MG63 (cell line): ENCODE measurements around the gene ADAMTSL1. TPM values are rescaled to one million over a fixed set of nuclear protein-coding genes. Genes with fewer than 3 reads are reported as not detected.

Experiments used
- DNase-seq: peaks from one replicate; pipeline ENCODE4 v3.0.0-alpha.2; 2020
- H3K27me3 ChIP-seq: fragments of 250-450 bp; sonication (Bioruptor Pico); 2 replicates; pipeline ENCODE4 v1.5.1; 2020; ENCODE audit warnings: mild to moderate bottlenecking, moderate library complexity
- H3K36me3 ChIP-seq: fragments of 250-450 bp; sonication (Bioruptor Pico); 2 replicates; pipeline ENCODE4 v1.5.1; 2020; ENCODE audit warnings: mild to moderate bottlenecking, moderate library complexity
- H3K4me3 ChIP-seq: fragments of 250-450 bp; sonication (Bioruptor Pico); 2 replicates; pipeline ENCODE4 v1.5.1; 2020; ENCODE audit warnings: mild to moderate bottlenecking, moderate library complexity
- H3K9me3 ChIP-seq: fragments of 250-450 bp; sonication (Bioruptor Pico); 2 replicates; pipeline ENCODE4 v1.5.1; 2020; ENCODE audit warnings: mild to moderate bottlenecking, moderate library complexity
- total RNA-seq: library from RNA; depleted of rRNA; stranded (reverse); fragments of >200 nt; shearing (Covaris generic); gene quantifications from 2 replicates; pipeline ENCODE4 v1.2.3, GENCODE V29; 2014; ENCODE audit warnings: low replicate concordance

Gene ADAMTSL1
- total RNA-seq, 1 experiment from 2014 or later: 62.9 TPM

- Histone ChIP-seq H3K27me3 (no peaks in the 10 kb centered on the region), H3K4me3 (no peak overlapping the region), H3K9me3 (no peaks in the 10 kb centered on the region), H3K36me3 (peaks cover 42% of the 10 kb centered on the region)
- DNase-seq: no peak
Measured at GRCh38 chr9:18739127-18739526, 265.2 kb downstream of the ADAMTSL1 start.

GRCh38 chr9:18739641-18740318 lies 265.8 kb downstream of the ADAMTSL1 start:
- no peak for DNase-seq
- Histone ChIP-seq H3K4me3 (no peak overlapping the region), H3K9me3 (no peaks in the 10 kb centered on the region), H3K27me3 (no peaks in the 10 kb centered on the region), H3K36me3 (peaks cover 44% of the 10 kb centered on the region)

- H3K27me3 ChIP-seq: no peaks in the 10 kb centered on the region
- no peaks in the 10 kb centered on the region for H3K9me3 ChIP-seq
- peaks cover 47% of the 10 kb centered on the region for H3K36me3 ChIP-seq
- H3K4me3 ChIP-seq: no peak overlapping the region
- no peak for DNase-seq
Measured at GRCh38 chr9:18741359-18741758, 267.4 kb downstream of the ADAMTSL1 start.

- peaks cover 45% of the 10 kb centered on the region for H3K36me3 ChIP-seq
- H3K4me3 ChIP-seq: no peak overlapping the region
- no peak for DNase-seq
- no peaks in the 10 kb centered on the region for H3K27me3 ChIP-seq
- H3K9me3 ChIP-seq: no peaks in the 10 kb centered on the region
Measured at GRCh38 chr9:18741945-18742344, 268.0 kb downstream of the ADAMTSL1 start.

- Histone ChIP-seq H3K9me3 (no peaks in the 10 kb centered on the region), H3K27me3 (no peaks in the 10 kb centered on the region), H3K4me3 (no peak overlapping the region), H3K36me3 (peaks cover 46% of the 10 kb centered on the region)
- DNase-seq: no peak
Measured at GRCh38 chr9:18743421-18743820, 269.5 kb downstream of the ADAMTSL1 start.

- Histone ChIP-seq H3K4me3 (no peak overlapping the region), H3K9me3 (no peaks in the 10 kb centered on the region), H3K27me3 (no peaks in the 10 kb centered on the region), H3K36me3 (peaks cover 46% of the 10 kb centered on the region)
- no peak for DNase-seq
Measured at GRCh38 chr9:18743971-18744370, 270.0 kb downstream of the ADAMTSL1 start.

GRCh38 chr9:18745710-18746109 lies 271.8 kb downstream of the ADAMTSL1 start:
- Histone ChIP-seq H3K9me3 (no peaks in the 10 kb centered on the region), H3K27me3 (no peaks in the 10 kb centered on the region), H3K36me3 (peaks cover 47% of the 10 kb centered on the region), H3K4me3 (no peak overlapping the region)
- DNase-seq: no peak

GRCh38 chr9:18746631-18747030 lies 272.7 kb downstream of the ADAMTSL1 start:
- no peaks in the 10 kb centered on the region for H3K27me3 ChIP-seq
- H3K4me3 ChIP-seq: no peak overlapping the region
- peaks cover 53% of the 10 kb centered on the region for H3K36me3 ChIP-seq
- no peak for DNase-seq
- H3K9me3 ChIP-seq: no peaks in the 10 kb centered on the region

GRCh38 chr9:18747595-18747994 lies 273.6 kb downstream of the ADAMTSL1 start:
- Histone ChIP-seq H3K36me3 (peaks cover 54% of the 10 kb centered on the region), H3K4me3 (no peak overlapping the region), H3K9me3 (no peaks in the 10 kb centered on the region), H3K27me3 (no peaks in the 10 kb centered on the region)
- DNase-seq: peak; percentile 29

GRCh38 chr9:18748251-18748701 lies 274.3 kb downstream of the ADAMTSL1 start:
- no peaks in the 10 kb centered on the region for H3K9me3 ChIP-seq
- DNase-seq: peak; percentile 17

GRCh38 chr9:18749711-18750110 lies 275.8 kb downstream of the ADAMTSL1 start:
- H3K27me3 ChIP-seq: no peaks in the 10 kb centered on the region
- DNase-seq: no peak
- H3K9me3 ChIP-seq: no peaks in the 10 kb centered on the region
- H3K4me3 ChIP-seq: no peak overlapping the region
- H3K36me3 ChIP-seq: peaks cover 66% of the 10 kb centered on the region

More at GRCh38 chr9:18748251-18748701, 274.3 kb downstream of the ADAMTSL1 start:
- Histone ChIP-seq H3K27me3 (no peaks in the 10 kb centered on the region), H3K36me3 (peaks cover 61% of the 10 kb centered on the region), H3K4me3 (no peak overlapping the region)

GRCh38 chr9:18753904-18754303 lies 280.0 kb downstream of the ADAMTSL1 start:
- Histone ChIP-seq H3K36me3 (peaks cover 68% of the 10 kb centered on the region), H3K4me3 (no peak overlapping the region), H3K9me3 (no peaks in the 10 kb centered on the region), H3K27me3 (no peaks in the 10 kb centered on the region)
- no peak for DNase-seq

GRCh38 chr9:18754537-18754936 lies 280.6 kb downstream of the ADAMTSL1 start:
- Histone ChIP-seq H3K9me3 (no peaks in the 10 kb centered on the region), H3K27me3 (no peaks in the 10 kb centered on the region), H3K4me3 (no peak overlapping the region), H3K36me3 (peaks cover 68% of the 10 kb centered on the region)
- DNase-seq: no peak

GRCh38 chr9:18755263-18755662 lies 281.3 kb downstream of the ADAMTSL1 start:
- no peaks in the 10 kb centered on the region for H3K27me3 ChIP-seq
- DNase-seq: no peak
- peaks cover 69% of the 10 kb centered on the region for H3K36me3 ChIP-seq

GRCh38 chr9:18756712-18757125 lies 282.8 kb downstream of the ADAMTSL1 start:
- Histone ChIP-seq H3K36me3 (peaks cover 66% of the 10 kb centered on the region), H3K9me3 (no peaks in the 10 kb centered on the region), H3K27me3 (no peaks in the 10 kb centered on the region), H3K4me3 (no peak overlapping the region)
- DNase-seq: no peak

More at GRCh38 chr9:18755263-18755662, 281.3 kb downstream of the ADAMTSL1 start:
- H3K9me3 ChIP-seq: no peaks in the 10 kb centered on the region
- H3K4me3 ChIP-seq: no peak overlapping the region

GRCh38 chr9:18759827-18760226 lies 285.9 kb downstream of the ADAMTSL1 start:
- Histone ChIP-seq H3K9me3 (no peaks in the 10 kb centered on the region), H3K36me3 (peaks cover 54% of the 10 kb centered on the region), H3K27me3 (no peaks in the 10 kb centered on the region), H3K4me3 (no peak overlapping the region)
- no peak for DNase-seq

GRCh38 chr9:18761742-18762300 lies 287.9 kb downstream of the ADAMTSL1 start:
- Histone ChIP-seq H3K4me3 (no peak overlapping the region), H3K27me3 (no peaks in the 10 kb centered on the region), H3K9me3 (no peaks in the 10 kb centered on the region), H3K36me3 (peaks cover 42% of the 10 kb centered on the region)
- DNase-seq: no peak

- Histone ChIP-seq H3K9me3 (no peaks in the 10 kb centered on the region), H3K36me3 (peaks cover 35% of the 10 kb centered on the region), H3K27me3 (no peaks in the 10 kb centered on the region), H3K4me3 (no peak overlapping the region)
- DNase-seq: no peak
Measured at GRCh38 chr9:18766989-18767550, 293.1 kb downstream of the ADAMTSL1 start.
